Measurements from ENCODE around the gene SH3RF3.

- no peak for TF ChIP-seq CTCF (IDR thresholded peaks at IDR 0.05)
- TF ChIP-seq POLR2A (IDR thresholded peaks at IDR 0.05): no peak
Observed at GRCh38 chr2:109382226-109382895, 253.4 kb downstream of the SH3RF3 start.

Data from adrenal gland (tissue), 5 donors.